ENCODE measurements around the gene HSPB1. TPM values are rescaled to one million over a fixed set of nuclear protein-coding genes. Genes with fewer than 3 reads are reported as not detected.

Gene HSPB1
- total and polyA plus RNA-seq, 2 of the 13 experiments (the other 11 are each of a cell fraction or from before 2014, with no cell fraction given) = 21.0 to 38.6 TPM

DNA sequence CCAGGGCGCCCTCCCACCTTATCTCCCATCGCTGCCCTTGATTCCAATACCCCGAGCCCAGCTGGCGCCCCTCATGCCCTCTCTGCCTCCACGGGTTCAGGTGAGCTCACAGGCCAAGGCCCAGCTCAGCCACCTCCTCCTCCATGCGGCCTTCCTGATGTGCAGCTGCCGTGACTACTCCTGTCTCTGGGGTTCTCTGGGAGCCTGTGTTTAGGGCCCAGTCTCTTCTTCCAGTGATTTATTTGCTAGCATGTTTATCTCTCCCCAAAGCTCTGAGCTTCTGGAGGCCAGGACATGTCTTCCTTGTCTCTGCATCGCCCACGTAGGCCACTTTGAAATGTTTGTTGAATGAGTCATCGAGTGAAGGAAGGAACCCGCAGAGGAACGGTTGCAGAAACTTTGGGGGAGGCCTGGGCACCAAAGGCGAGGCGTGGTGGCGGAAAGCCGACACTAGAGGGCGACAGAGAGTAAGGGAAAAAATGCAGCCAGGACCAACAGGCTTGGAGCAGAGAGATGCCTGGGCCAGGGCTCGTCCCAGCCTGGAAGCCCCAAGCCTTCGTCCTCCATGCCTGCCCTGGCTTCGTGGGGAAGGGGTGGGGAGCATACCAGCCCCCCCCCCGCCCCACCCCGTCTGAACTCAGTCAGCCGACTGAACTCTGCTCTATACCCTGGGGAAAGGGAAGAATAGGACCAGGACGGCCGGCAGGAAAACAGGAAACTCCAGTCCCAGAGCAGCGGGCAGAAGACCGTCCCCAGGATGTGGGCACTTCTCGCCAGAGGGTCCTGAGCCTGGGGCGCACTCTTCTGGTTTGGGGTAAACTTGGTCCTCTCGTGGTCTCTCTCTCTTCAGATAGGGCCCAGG, 10.9 kb upstream of the HSPB1 start (continued):
- TF ChIP-seq SOX5 (CRISPR knock-in tag; IDR thresholded peaks at IDR 0.05; ENCODE audit: borderline replicate concordance) (peak; percentile 62; the same call in 1 of the 2 replicates), ZNF33B (CRISPR knock-in tag; IDR thresholded peaks at IDR 0.05) (no peak), ERF (CRISPR knock-in tag; IDR thresholded peaks at IDR 0.05) (peak; percentile 78; the same call in 1 of the 2 replicates), NR2C2 (CRISPR knock-in tag; IDR thresholded peaks at IDR 0.05; ENCODE audit: borderline replicate concordance) (no peak), HNF4A (CRISPR knock-in tag; IDR thresholded peaks at IDR 0.05) (peak; percentile 65), ZNF670 (CRISPR knock-in tag; IDR thresholded peaks at IDR 0.05; ENCODE audit: borderline replicate concordance) (no peak), XRCC5 (optimal IDR thresholded peaks at IDR 0.05; ENCODE audit: low read length) (peak; percentile 76), NFATC3 (CRISPR knock-in tag; IDR thresholded peaks at IDR 0.05) (peak; percentile 47; the same call in 1 of the 2 replicates), ZNF337 (CRISPR knock-in tag; IDR thresholded peaks at IDR 0.05; ENCODE audit: borderline replicate concordance, low read depth) (no peak), ZSCAN25 (CRISPR knock-in tag; IDR thresholded peaks at IDR 0.05) (peak; percentile 23; the same call in 1 of the 2 replicates), ZNF335 (CRISPR knock-in tag; IDR thresholded peaks at IDR 0.05) (peak; percentile 68; the same call in 1 of the 2 replicates), HDAC2 (CRISPR knock-in tag; IDR thresholded peaks at IDR 0.05) (peak; percentile 76; the same call in 1 of the 2 replicates), ZNF720 (CRISPR knock-in tag; IDR thresholded peaks at IDR 0.05) (no peak), MIXL1 (CRISPR knock-in tag; IDR thresholded peaks at IDR 0.05) (peak; percentile 52), ZFP62 (CRISPR knock-in tag; IDR thresholded peaks at IDR 0.05) (no peak), ZNF205 (CRISPR knock-in tag; IDR thresholded peaks at IDR 0.05) (peak; percentile 57; the same call in 1 of the 2 replicates), ZNF431 (CRISPR knock-in tag; IDR thresholded peaks at IDR 0.05; ENCODE audit: borderline replicate concordance, low read depth) (no peak; the same call in 1 of the 2 replicates), CREB1 (IDR thresholded peaks at IDR 0.05) (no peak), CREB1 (CRISPR knock-in tag; IDR thresholded peaks at IDR 0.05) (peak; percentile 33; the same call in 1 of the 2 replicates), NCOA2 (CRISPR knock-in tag; IDR thresholded peaks at IDR 0.05) (peak; percentile 47; the same call in 1 of the 2 replicates), ZNF644 (CRISPR knock-in tag; IDR thresholded peaks at IDR 0.05; ENCODE audit: low read depth) (peak; percentile 43; the same call in 1 of the 2 replicates), THAP8 (CRISPR knock-in tag; IDR thresholded peaks at IDR 0.05; ENCODE audit: borderline replicate concordance) (no peak; the same call in 1 of the 2 replicates), ZBTB34 (CRISPR knock-in tag; IDR thresholded peaks at IDR 0.05) (no peak)
- TF ChIP-seq, protein P1, sequence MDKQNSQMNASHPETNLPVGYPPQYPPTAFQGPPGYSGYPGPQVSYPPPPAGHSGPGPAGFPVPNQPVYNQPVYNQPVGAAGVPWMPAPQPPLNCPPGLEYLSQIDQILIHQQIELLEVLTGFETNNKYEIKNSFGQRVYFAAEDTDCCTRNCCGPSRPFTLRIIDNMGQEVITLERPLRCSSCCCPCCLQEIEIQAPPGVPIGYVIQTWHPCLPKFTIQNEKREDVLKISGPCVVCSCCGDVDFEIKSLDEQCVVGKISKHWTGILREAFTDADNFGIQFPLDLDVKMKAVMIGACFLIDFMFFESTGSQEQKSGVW (CRISPR knock-in tag; IDR thresholded peaks at IDR 0.05; ENCODE audit: borderline replicate concordance) = no peak
- TF ChIP-seq, protein P2, sequence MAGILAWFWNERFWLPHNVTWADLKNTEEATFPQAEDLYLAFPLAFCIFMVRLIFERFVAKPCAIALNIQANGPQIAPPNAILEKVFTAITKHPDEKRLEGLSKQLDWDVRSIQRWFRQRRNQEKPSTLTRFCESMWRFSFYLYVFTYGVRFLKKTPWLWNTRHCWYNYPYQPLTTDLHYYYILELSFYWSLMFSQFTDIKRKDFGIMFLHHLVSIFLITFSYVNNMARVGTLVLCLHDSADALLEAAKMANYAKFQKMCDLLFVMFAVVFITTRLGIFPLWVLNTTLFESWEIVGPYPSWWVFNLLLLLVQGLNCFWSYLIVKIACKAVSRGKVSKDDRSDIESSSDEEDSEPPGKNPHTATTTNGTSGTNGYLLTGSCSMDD (CRISPR knock-in tag; IDR thresholded peaks at IDR 0.05) = no peak
- TF ChIP-seq, protein P3, sequence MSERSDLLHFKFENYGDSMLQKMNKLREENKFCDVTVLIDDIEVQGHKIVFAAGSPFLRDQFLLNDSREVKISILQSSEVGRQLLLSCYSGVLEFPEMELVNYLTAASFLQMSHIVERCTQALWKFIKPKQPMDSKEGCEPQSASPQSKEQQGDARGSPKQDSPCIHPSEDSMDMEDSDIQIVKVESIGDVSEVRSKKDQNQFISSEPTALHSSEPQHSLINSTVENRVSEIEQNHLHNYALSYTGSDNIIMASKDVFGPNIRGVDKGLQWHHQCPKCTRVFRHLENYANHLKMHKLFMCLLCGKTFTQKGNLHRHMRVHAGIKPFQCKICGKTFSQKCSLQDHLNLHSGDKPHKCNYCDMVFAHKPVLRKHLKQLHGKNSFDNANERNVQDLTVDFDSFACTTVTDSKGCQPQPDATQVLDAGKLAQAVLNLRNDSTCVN (CRISPR knock-in tag; IDR thresholded peaks at IDR 0.05; ENCODE audit: borderline replicate concordance) = peak; percentile 64; the same call in 1 of the 2 replicates

Data from HepG2 (cell line).